IMR-90 (cell line): Measurements from ENCODE around the gene DBNL. TPM values are rescaled to one million over a fixed set of nuclear protein-coding genes. Genes with fewer than 3 reads are reported as not detected.

Experiments
- ATAC-seq: fragments of 200-7000 bp; cut with Tn5 transposase; 2 replicates; pipeline ENCODE4 v1.9.1; 2020; ENCODE audit warnings: low read depth, mild to moderate bottlenecking, moderate library complexity
- BruUV-seq: library from RNA; stranded (reverse); fragments of 400-500 nt; replicated peaks from 2 replicates; lab custom pipeline; 2021; lab: Mats Ljungman, UMichigan
- CTCF ChIA-PET: fragments of 300-600 bp; formaldehyde crosslinking; extraction: SDS; loops from one replicate; lab custom pipeline; 2021; ENCODE audit warnings: antibody characterized with exemption; lab: Yijun Ruan, JAX
- POLR2A ChIA-PET: fragments of 300-600 bp; sonication (Branson Sonifier 250); formaldehyde crosslinking; loops from one replicate; lab custom pipeline; 2022; ENCODE audit warnings: antibody characterized with exemption; ENCODE audit not compliant: unreplicated experiment; lab: Charles Lee
- DNase-seq: peaks from one replicate; pipeline ENCODE4 v3.0.0; 2013
- H2AFZ ChIP-seq: replicated peaks from 2 replicates; pipeline ENCODE3; 2013; ENCODE audit warnings: low read length, mild to moderate bottlenecking; ENCODE audit not compliant: poor library complexity
- H2AK5ac ChIP-seq: 2 replicates; pipeline ENCODE4 v1.6.1; 2013; ENCODE audit warnings: low read depth, low read length, inconsistent platforms
- H2AK9ac ChIP-seq: replicated peaks from 2 replicates; pipeline ENCODE3; 2013; ENCODE audit warnings: mild to moderate bottlenecking, low read depth, low read length, moderate library complexity; ENCODE audit not compliant: poor library complexity
- H2BK120ac ChIP-seq: 2 replicates; pipeline ENCODE4 v1.6.1; 2013; ENCODE audit warnings: low read depth, low read length, inconsistent platforms
- H2BK15ac ChIP-seq: 3 replicates; pipeline ENCODE4 v1.6.1; 2013; ENCODE audit warnings: low read depth, low read length, inconsistent platforms
- H2BK20ac ChIP-seq: 2 replicates; pipeline ENCODE4 v1.6.1; 2013; ENCODE audit warnings: low read depth, mild to moderate bottlenecking, inconsistent platforms, low read length, moderate library complexity
- H2BK5ac ChIP-seq: 2 replicates; pipeline ENCODE4 v1.6.1; 2013; ENCODE audit warnings: mild to moderate bottlenecking, low read depth, low read length, inconsistent platforms; ENCODE audit not compliant: poor library complexity, severe bottlenecking
- H3K14ac ChIP-seq: replicated peaks from 2 replicates; pipeline ENCODE4 v1.6.1; 2013; ENCODE audit warnings: low read depth, low read length, inconsistent platforms
- H3K18ac ChIP-seq: 2 replicates; pipeline ENCODE4 v1.6.1; 2013; ENCODE audit warnings: low read depth, low read length, control low read depth
- H3K23ac ChIP-seq: 2 replicates; pipeline ENCODE4 v1.6.1; 2013; ENCODE audit warnings: low read depth, low read length, inconsistent platforms
- H3K27ac ChIP-seq: 2 replicates; pipeline ENCODE4 v1.5.1; 2013; ENCODE audit warnings: mild to moderate bottlenecking, control low read depth, low read length; ENCODE audit not compliant: insufficient read depth
- H3K27me3 ChIP-seq: 2 replicates; pipeline ENCODE4 v1.6.1; 2013; ENCODE audit warnings: low read length; ENCODE audit not compliant: control insufficient read depth, insufficient read depth
- H3K36me3 ChIP-seq: 2 replicates; pipeline ENCODE4 v1.6.1; 2013; ENCODE audit warnings: low read length, mixed read lengths; ENCODE audit not compliant: control insufficient read depth, insufficient read depth
- H3K4ac ChIP-seq: 2 replicates; pipeline ENCODE4 v1.6.1; 2013; ENCODE audit warnings: low read depth, low read length, inconsistent platforms
- H3K4me1 ChIP-seq: 2 replicates; pipeline ENCODE4 v1.6.1; 2013; ENCODE audit warnings: low read length, mixed read lengths; ENCODE audit not compliant: control insufficient read depth, insufficient read depth
- H3K4me2 ChIP-seq: 2 replicates; pipeline ENCODE4 v1.6.1; 2013; ENCODE audit warnings: low read depth, mild to moderate bottlenecking, control low read depth, low read length, moderate library complexity
- H3K4me3 ChIP-seq: 2 replicates; pipeline ENCODE4 v1.5.1; 2013; ENCODE audit warnings: low read depth, mild to moderate bottlenecking, control low read depth, low read length, moderate library complexity; ENCODE audit not compliant: insufficient read depth
- H3K56ac ChIP-seq: 2 replicates; pipeline ENCODE4 v1.6.1; 2013; ENCODE audit warnings: low read length, inconsistent platforms; ENCODE audit not compliant: insufficient read depth; ENCODE audit errors: extremely low read depth
- H3K79me1 ChIP-seq, 2 experiments: 2 replicates each; pipeline ENCODE4 v1.6.1; 2013; ENCODE audit warnings: low read length in 2 of 2, inconsistent platforms in 1 of 2, low read depth in 1 of 2
- H3K9ac ChIP-seq: 2 replicates; pipeline ENCODE4 v1.6.1; 2013; ENCODE audit warnings: low read depth, low read length, control low read depth
- H3K9me1 ChIP-seq: 2 replicates; pipeline ENCODE4 v1.6.1; 2013; ENCODE audit warnings: low read length, inconsistent platforms; ENCODE audit not compliant: insufficient read depth
- H3K9me3 ChIP-seq: 2 replicates; pipeline ENCODE4 v1.6.1; 2013; ENCODE audit warnings: low read length; ENCODE audit not compliant: control insufficient read depth, insufficient read depth
- H4K20me1 ChIP-seq: 2 replicates; pipeline ENCODE4 v1.6.1; 2013; ENCODE audit warnings: low read length, inconsistent platforms; ENCODE audit not compliant: insufficient read depth
- H4K5ac ChIP-seq: 2 replicates; pipeline ENCODE4 v1.6.1; 2013; ENCODE audit warnings: mild to moderate bottlenecking, low read depth, low read length, control low read depth
- H4K8ac ChIP-seq, 2 experiments: 2 replicates each; pipeline ENCODE4 v1.6.1; 2013; ENCODE audit warnings: low read depth in 2 of 2, low read length in 2 of 2, control low read depth in 1 of 2, inconsistent platforms in 1 of 2
- H4K91ac ChIP-seq: 2 replicates; pipeline ENCODE4 v1.6.1; 2013; ENCODE audit warnings: low read depth, low read length, inconsistent platforms; ENCODE audit not compliant: insufficient read depth
- CHD1 ChIP-seq: IDR thresholded peaks from 2 replicates; pipeline ENCODE4 v1.6.1; 2012; ENCODE audit warnings: low read depth, low read length, improper control_type of control experiment
- CTCF ChIP-seq: conservative IDR thresholded peaks from 2 replicates; pipeline ENCODE4 v1.5.1; 2012; ENCODE audit warnings: mild to moderate bottlenecking, low read depth, low read length, improper control_type of control experiment
- MAZ ChIP-seq: IDR thresholded peaks from 2 replicates; pipeline ENCODE4 v1.6.1; 2012; ENCODE audit warnings: low read depth, mild to moderate bottlenecking, low read length, improper control_type of control experiment, moderate library complexity, borderline replicate concordance
- POLR2A ChIP-seq: IDR thresholded peaks from 2 replicates; pipeline ENCODE4 v1.6.1; 2012; ENCODE audit warnings: mild to moderate bottlenecking, low read depth, low read length
- RFX5 ChIP-seq: IDR thresholded peaks from 2 replicates; pipeline ENCODE4 v1.8.0; 2012; ENCODE audit warnings: low read depth, mild to moderate bottlenecking, low read length, moderate library complexity
- SMC3 ChIP-seq: fragments of 150-350 bp; IDR thresholded peaks from 2 replicates; pipeline ENCODE4 v1.6.1; 2016; ENCODE audit warnings: low read depth, mild to moderate bottlenecking, antibody characterized with exemption, low read length, moderate library complexity
- WGBS, 2 experiments: methylation state at CpG; one replicate each; pipeline versions ENCODE4 v1.1.5 to v1.1.7; 2013; ENCODE audit warnings: missing lambda C conversion rate in 2 of 2; ENCODE audit not compliant: insufficient read length in 1 of 2; ENCODE audit errors: extremely low coverage in 2 of 2; 5-methylcytosine and 5-hydroxymethylcytosine counted together
- dilution Hi-C: fragments of 300-500 bp; cut with HindIII; formaldehyde crosslinking; loops from one replicate; pipeline ENCODE4 v1.14.3; 2018; ENCODE audit warnings: low sequenced_read_pairs; ENCODE audit not compliant: unreplicated experiment
- in situ Hi-C: fragments of 300-500 bp; cut with MboI; formaldehyde crosslinking; loops from 3 replicates; pipeline ENCODE4 v1.14.3; 2019; ENCODE audit warnings: low sequenced_read_pairs, inconsistent platforms, mixed read lengths
- intact Hi-C: fragments of 100-400 bp; cut with micrococcal nuclease; formaldehyde crosslinking; loops from 2 replicates; pipeline ENCODE4 v1.10.0; 2022
- polyA plus RNA-seq, 3 experiments: library from polyadenylated mRNA; depleted of rRNA; stranded (reverse); fragments of >200 nt; gene quantifications; 2 replicates each; pipeline ENCODE4 v1.2.3, GENCODE V29; 2012; ENCODE audit warnings: low replicate concordance in 1 of 3
- total RNA-seq: library from RNA; depleted of rRNA; stranded (reverse); fragments of >200 nt; gene quantifications from 2 replicates; pipeline ENCODE4 v1.2.3, GENCODE V29; 2012

Gene DBNL
- total and polyA plus RNA-seq, 2 of the 4 experiments (the other 2 are of a cell fraction) = 157 to 179 TPM

- 100% methylated on average over 1 of the region's 5 CpGs; no CpG with 5 or more reads in 1 of the 2 experiments for WGBS, 2 experiments
- no peak overlapping the region for H3K27ac ChIP-seq
- no peak overlapping the region for H2BK5ac ChIP-seq
- peaks cover 41 to 71% of the 10 kb centered on the region in 2 experiments for H3K79me1 ChIP-seq
- ATAC-seq (no peak), DNase-seq (no peak)
- H3K4me1 ChIP-seq = peaks cover 1% of the 10 kb centered on the region; the same call in 1 of the 2 replicates
- H3K4me2 ChIP-seq = no peak overlapping the region
- H3K14ac ChIP-seq = no peak overlapping the region
- H2BK20ac ChIP-seq = no peak overlapping the region
- H2AK9ac ChIP-seq = no peak overlapping the region
- CTCF ChIA-PET = no interaction called here
- no peaks in the 10 kb centered on the region for H3K27me3 ChIP-seq
- no peak overlapping the region for H3K56ac ChIP-seq
- H4K5ac ChIP-seq = no peak overlapping the region
- in situ Hi-C loops (no loop called here), intact Hi-C loops (no loop called here), dilution Hi-C loops (no loop called here)
- no peak overlapping the region for H3K18ac ChIP-seq
- peaks cover 17% of the 10 kb centered on the region for H3K9me1 ChIP-seq
- H3K36me3 ChIP-seq = peaks cover 46% of the 10 kb centered on the region
- no peak for TF ChIP-seq CTCF
- no peak for TF ChIP-seq MAZ
- no peak for TF ChIP-seq RFX5
- no peak for TF ChIP-seq CHD1
- no peak for TF ChIP-seq SMC3
- TF ChIP-seq POLR2A = no peak
- no peak overlapping the region for H4K91ac ChIP-seq
- H3K4ac ChIP-seq = no peak overlapping the region
- H3K4me3 ChIP-seq = no peak overlapping the region
- no peak overlapping the region for H4K8ac ChIP-seq
- H3K23ac ChIP-seq = no peak overlapping the region
- H2AFZ ChIP-seq = no peak overlapping the region
- H2BK120ac ChIP-seq = no peak overlapping the region
- POLR2A ChIA-PET = no interaction called here
- H3K9me3 ChIP-seq = no peaks in the 10 kb centered on the region
- no TSS peak for BruUV-seq
- no peak overlapping the region for H2AK5ac ChIP-seq
- H3K9ac ChIP-seq = no peak overlapping the region
- no peak overlapping the region for H2BK15ac ChIP-seq
- H4K20me1 ChIP-seq = peaks cover 57% of the 10 kb centered on the region
These were observed 7.2 kb downstream of the DBNL start for GRCh38 chr7:44051611-44052220.
